HCT116 (cell line): ENCODE measurements around the gene ATF7. TPM values are rescaled to one million over a fixed set of nuclear protein-coding genes. Genes with fewer than 3 reads are reported as not detected.

ENCODE experiments used
- ATAC-seq: fragments of 200-7000 bp; cut with Tn5 transposase; 2 replicates; pipeline ENCODE4 v1.9.1; 2020; ENCODE audit warnings: mild to moderate bottlenecking, moderate library complexity
- BruUV-seq: library from RNA; stranded (reverse); fragments of 400-500 nt; replicated peaks from 2 replicates; lab custom pipeline; 2021; lab: Mats Ljungman, UMichigan
- CTCF ChIA-PET: fragments of 300-600 bp; sonication (Branson Sonifier 250); formaldehyde crosslinking; loops from one replicate; lab custom pipeline; 2021; ENCODE audit warnings: antibody characterized with exemption; lab: Charles Lee
- POLR2A ChIA-PET: fragments of 300-600, 350-600 bp; sonication (Branson Sonifier 250); formaldehyde crosslinking; loops from one replicate; lab custom pipeline; 2021; ENCODE audit warnings: antibody characterized with exemption; lab: Charles Lee
- RAD21 ChIA-PET, 2 experiments: fragments of 300-600 bp; sonication (Branson Sonifier 250); formaldehyde crosslinking; loops; one replicate each; lab custom pipeline; 2023; ENCODE audit warnings: low total read pairs in 2 of 2; ENCODE audit not compliant: uncharacterized antibody in 2 of 2, unreplicated experiment in 2 of 2, low non-redundant PET in 1 of 2; lab: Charles Lee
- DNase-seq: peaks from one replicate; pipeline ENCODE4 v3.0.0-alpha.2; 2010; ENCODE audit warnings: low read depth, low spot score
- H2AFZ ChIP-seq: fragments of 200-600 bp; shearing (Covaris generic), sonication (generic); 2 replicates; pipeline ENCODE4 v1.6.1; 2017; ENCODE audit warnings: low read depth, mixed run types, mixed read lengths, antibody characterized with exemption, low read length; ENCODE audit not compliant: poor library complexity, severe bottlenecking
- H3K27ac ChIP-seq: 2 replicates; pipeline ENCODE4 v1.5.1; 2012; ENCODE audit warnings: low read depth, low read length
- H3K27me3 ChIP-seq: fragments of 200-600 bp; sonication (generic); 2 replicates; pipeline ENCODE4 v1.6.1; 2016; ENCODE audit warnings: mixed run types, low read length, mixed read lengths; ENCODE audit not compliant: insufficient read depth
- H3K36me3 ChIP-seq, 2 experiments: fragments of 200-500 bp in 1 of 2; fragments of 200-600 bp in 1 of 2; sonication (Bioruptor generic) in 1 of 2; sonication (generic) in 1 of 2; 2 replicates each; pipeline versions ENCODE4 v1.5.1 to v1.6.1; 2014 to 2016; ENCODE audit warnings: low read length in 2 of 2, inconsistent platforms in 1 of 2, mixed read lengths in 1 of 2, mixed run types in 1 of 2; ENCODE audit not compliant: insufficient read depth in 2 of 2, control insufficient read depth in 1 of 2
- H3K4me1 ChIP-seq, 2 experiments: fragments of 200-600 bp in 1 of 2; sonication (generic) in 1 of 2; 2 replicates each; pipeline versions ENCODE4 v1.5.1 to v1.6.1; 2012 to 2017; ENCODE audit warnings: low read length in 2 of 2, inconsistent platforms in 1 of 2, mild to moderate bottlenecking in 1 of 2, mixed read lengths in 1 of 2, mixed run types in 1 of 2, moderate library complexity in 1 of 2; ENCODE audit not compliant: insufficient read depth in 2 of 2, control insufficient read depth in 1 of 2
- H3K4me2 ChIP-seq: fragments of 200-600 bp; sonication (generic); 2 replicates; pipeline ENCODE4 v1.6.1; 2017; ENCODE audit warnings: mixed run types, low read length, mixed read lengths
- H3K4me3 ChIP-seq, 2 experiments: fragments of 200-600 bp in 1 of 2; sonication (generic) in 1 of 2; replicated peaks in 1 of 2; 2 replicates each; pipeline ENCODE4 v1.5.1; 2011 to 2016; ENCODE audit warnings: low read length in 2 of 2, control low read depth in 1 of 2, low read depth in 1 of 2, mild to moderate bottlenecking in 1 of 2, mixed read lengths in 1 of 2, mixed run types in 1 of 2
- H3K79me2 ChIP-seq: fragments of 200-600 bp; sonication (generic); 2 replicates; pipeline ENCODE4 v1.6.1; 2017; ENCODE audit warnings: mild to moderate bottlenecking, mixed run types, low read length, moderate library complexity, mixed read lengths; ENCODE audit not compliant: insufficient read depth
- H3K9ac ChIP-seq: fragments of 200-600 bp; sonication (generic); 2 replicates; pipeline ENCODE4 v1.6.1; 2016; ENCODE audit warnings: low read length, mixed read lengths
- H3K9me2 ChIP-seq: fragments of 200-600 bp; sonication (generic), shearing (Covaris generic); 2 replicates; pipeline ENCODE4 v1.6.1; 2017; ENCODE audit warnings: mixed run types, mild to moderate bottlenecking, moderate library complexity; ENCODE audit not compliant: insufficient read depth
- H3K9me3 ChIP-seq, 2 experiments: fragments of 200-500 bp in 1 of 2; fragments of 200-600 bp in 1 of 2; sonication (Bioruptor generic) in 1 of 2; sonication (generic) in 1 of 2; 2 replicates each; pipeline ENCODE4 v1.6.1; 2014 to 2017; ENCODE audit warnings: low read length in 2 of 2, mixed read lengths in 2 of 2, inconsistent platforms in 1 of 2, low read depth in 1 of 2, mild to moderate bottlenecking in 1 of 2, mixed run types in 1 of 2, moderate library complexity in 1 of 2; ENCODE audit not compliant: control insufficient read depth in 1 of 2, insufficient read depth in 1 of 2
- H4K20me1 ChIP-seq: fragments of 200-600 bp; sonication (generic), shearing (Covaris generic); 2 replicates; pipeline ENCODE4 v1.6.1; 2017; ENCODE audit warnings: mixed run types, mild to moderate bottlenecking, moderate library complexity; ENCODE audit not compliant: insufficient read depth
- CBX3 ChIP-seq: IDR thresholded peaks from 2 replicates; pipeline ENCODE4 v1.6.1; 2012; ENCODE audit warnings: low read depth
- CEBPB ChIP-seq: IDR thresholded peaks from 2 replicates; pipeline ENCODE4 v1.6.1; 2012; ENCODE audit warnings: low read depth
- ELF1 ChIP-seq: IDR thresholded peaks from 2 replicates; pipeline ENCODE4 v1.6.1; 2012; ENCODE audit warnings: low read depth, borderline replicate concordance
- EZH2 ChIP-seq: fragments of 200-600 bp; sonication (generic); IDR thresholded peaks from 2 replicates; pipeline ENCODE4 v1.6.1; 2017; ENCODE audit warnings: antibody characterized with exemption, mixed run types
- FOSL1 ChIP-seq: IDR thresholded peaks from 2 replicates; pipeline ENCODE4 v1.6.1; 2012; ENCODE audit warnings: low read depth
- POLR2A ChIP-seq: IDR thresholded peaks from 2 replicates; pipeline ENCODE4 v1.7.0; 2011; ENCODE audit warnings: borderline replicate concordance; ENCODE audit not compliant: insufficient read depth, insufficient read length; ENCODE audit errors: extremely low read depth
- POLR2AphosphoS5 ChIP-seq: IDR thresholded peaks from 2 replicates; pipeline ENCODE4 v1.6.1; 2011; ENCODE audit warnings: mild to moderate bottlenecking, low read depth, low read length, moderate library complexity
- SIN3A ChIP-seq: IDR thresholded peaks from 2 replicates; pipeline ENCODE4 v1.6.1; 2012; ENCODE audit warnings: low read depth
- SP1 ChIP-seq: IDR thresholded peaks from 2 replicates; pipeline ENCODE4 v1.6.1; 2012; ENCODE audit warnings: low read depth
- SRF ChIP-seq: IDR thresholded peaks from 2 replicates; pipeline ENCODE4 v1.6.1; 2012; ENCODE audit warnings: low read depth
- YY1 ChIP-seq: IDR thresholded peaks from 2 replicates; pipeline ENCODE4 v1.6.1; 2011; ENCODE audit warnings: low read length, low read depth, moderate library complexity, mild to moderate bottlenecking; ENCODE audit not compliant: insufficient replicate concordance; ENCODE audit errors: extremely low read depth
- ZNF274 ChIP-seq: fragments of 200-500 bp; sonication (Bioruptor generic); IDR thresholded peaks from 2 replicates; pipeline ENCODE4 v1.6.1; 2014; ENCODE audit warnings: mild to moderate bottlenecking, low read depth, low read length, inconsistent platforms
- intact Hi-C: fragments of 100-400 bp; cut with micrococcal nuclease; formaldehyde crosslinking; loops from 2 replicates; pipeline ENCODE4 v1.10.0; 2022
- total RNA-seq: library from RNA; stranded (reverse); gene quantifications from one replicate; pipeline ENCODE4 v1.2.1, GENCODE V29; 2021; ENCODE audit not compliant: unreplicated experiment
- TF ChIP-seq, protein P1 (sequence below): IDR thresholded peaks from 2 replicates; pipeline ENCODE4 v1.6.1; 2011; ENCODE audit warnings: mild to moderate bottlenecking, low read length, moderate library complexity; ENCODE audit not compliant: insufficient replicate concordance; ENCODE audit errors: extremely low read depth
- TF ChIP-seq, protein P2 (sequence below), 3 experiments: fragments of 200-600 bp in 1 of 3; sonication (generic) in 1 of 3; IDR thresholded peaks in 2 of 3; conservative IDR thresholded peaks in 1 of 3; 2 replicates each; pipeline ENCODE4 v1.5.1; 2012 to 2017; ENCODE audit warnings: low read depth in 2 of 3, low read length in 2 of 3, antibody characterized with exemption in 1 of 3, borderline replicate concordance in 1 of 3, control low read depth in 1 of 3, mild to moderate bottlenecking in 1 of 3, mixed read lengths in 1 of 3, mixed run types in 1 of 3, moderate library complexity in 1 of 3; ENCODE audit not compliant: insufficient read depth in 1 of 3
- TF ChIP-seq, protein P3 (sequence below): IDR thresholded peaks from 2 replicates; pipeline ENCODE4 v1.6.1; 2012

Gene ATF7
- total RNA-seq, 1 experiment from 2014 or later = 24.0 TPM

DNA sequence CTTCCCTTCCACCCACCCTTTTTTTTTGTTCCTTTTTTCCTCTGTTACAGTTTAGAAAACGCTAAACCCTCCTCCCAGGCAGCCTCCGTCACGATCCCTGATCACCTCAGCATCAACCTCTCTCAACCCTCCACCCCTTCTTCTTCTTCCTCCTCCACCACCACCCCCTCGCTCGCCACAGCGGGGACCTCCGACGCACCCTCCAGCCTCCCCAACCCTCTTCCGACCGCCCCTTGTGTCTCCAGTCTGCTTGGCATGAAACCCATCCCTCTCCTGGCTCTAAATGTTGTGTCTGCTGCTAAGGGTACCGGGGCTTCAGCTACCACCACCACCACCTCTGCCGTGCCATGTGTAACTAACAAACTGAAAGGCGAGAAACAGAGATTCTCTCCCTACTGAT is 151.4 kb downstream of the ATF7 start (continued):
- TF ChIP-seq, protein P1, sequence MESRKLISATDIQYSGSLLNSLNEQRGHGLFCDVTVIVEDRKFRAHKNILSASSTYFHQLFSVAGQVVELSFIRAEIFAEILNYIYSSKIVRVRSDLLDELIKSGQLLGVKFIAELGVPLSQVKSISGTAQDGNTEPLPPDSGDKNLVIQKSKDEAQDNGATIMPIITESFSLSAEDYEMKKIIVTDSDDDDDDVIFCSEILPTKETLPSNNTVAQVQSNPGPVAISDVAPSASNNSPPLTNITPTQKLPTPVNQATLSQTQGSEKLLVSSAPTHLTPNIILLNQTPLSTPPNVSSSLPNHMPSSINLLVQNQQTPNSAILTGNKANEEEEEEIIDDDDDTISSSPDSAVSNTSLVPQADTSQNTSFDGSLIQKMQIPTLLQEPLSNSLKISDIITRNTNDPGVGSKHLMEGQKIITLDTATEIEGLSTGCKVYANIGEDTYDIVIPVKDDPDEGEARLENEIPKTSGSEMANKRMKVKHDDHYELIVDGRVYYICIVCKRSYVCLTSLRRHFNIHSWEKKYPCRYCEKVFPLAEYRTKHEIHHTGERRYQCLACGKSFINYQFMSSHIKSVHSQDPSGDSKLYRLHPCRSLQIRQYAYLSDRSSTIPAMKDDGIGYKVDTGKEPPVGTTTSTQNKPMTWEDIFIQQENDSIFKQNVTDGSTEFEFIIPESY = no peak
- TF ChIP-seq FOSL1 (no peak), CEBPB (no peak), ELF1 (no peak)

DNA sequence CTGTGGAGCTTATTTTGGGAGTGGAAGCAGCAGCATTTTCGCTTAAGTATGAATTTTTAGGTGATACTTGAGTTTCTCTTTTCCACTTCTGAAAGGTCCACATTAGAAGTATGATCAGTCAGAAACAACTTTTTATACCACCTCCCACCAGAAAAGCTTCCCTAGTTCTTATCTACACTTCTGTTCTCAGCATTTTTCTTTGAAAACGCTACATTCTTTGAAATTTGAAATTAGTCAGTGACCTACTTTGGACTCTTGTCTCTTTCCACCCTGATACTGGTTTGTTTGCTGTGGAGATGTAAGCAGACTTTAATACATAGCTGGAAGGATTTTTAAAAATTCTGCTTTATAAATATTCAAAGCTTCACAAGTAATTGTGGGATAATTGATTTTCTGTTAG is 152.1 kb downstream of the ATF7 start:
- peaks cover 0 to 7% of the 10 kb centered on the region in 2 experiments; a peak in 2 of 4 replicates for H3K4me1 ChIP-seq
- H3K9me3 ChIP-seq = no peaks in the 10 kb centered on the region
- H3K4me3 ChIP-seq = no peak overlapping the region
- no peak overlapping the region for H3K4me2 ChIP-seq
- TF ChIP-seq, protein P2, sequence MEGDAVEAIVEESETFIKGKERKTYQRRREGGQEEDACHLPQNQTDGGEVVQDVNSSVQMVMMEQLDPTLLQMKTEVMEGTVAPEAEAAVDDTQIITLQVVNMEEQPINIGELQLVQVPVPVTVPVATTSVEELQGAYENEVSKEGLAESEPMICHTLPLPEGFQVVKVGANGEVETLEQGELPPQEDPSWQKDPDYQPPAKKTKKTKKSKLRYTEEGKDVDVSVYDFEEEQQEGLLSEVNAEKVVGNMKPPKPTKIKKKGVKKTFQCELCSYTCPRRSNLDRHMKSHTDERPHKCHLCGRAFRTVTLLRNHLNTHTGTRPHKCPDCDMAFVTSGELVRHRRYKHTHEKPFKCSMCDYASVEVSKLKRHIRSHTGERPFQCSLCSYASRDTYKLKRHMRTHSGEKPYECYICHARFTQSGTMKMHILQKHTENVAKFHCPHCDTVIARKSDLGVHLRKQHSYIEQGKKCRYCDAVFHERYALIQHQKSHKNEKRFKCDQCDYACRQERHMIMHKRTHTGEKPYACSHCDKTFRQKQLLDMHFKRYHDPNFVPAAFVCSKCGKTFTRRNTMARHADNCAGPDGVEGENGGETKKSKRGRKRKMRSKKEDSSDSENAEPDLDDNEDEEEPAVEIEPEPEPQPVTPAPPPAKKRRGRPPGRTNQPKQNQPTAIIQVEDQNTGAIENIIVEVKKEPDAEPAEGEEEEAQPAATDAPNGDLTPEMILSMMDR (IDR thresholded peaks at IDR 0.05 in 2 of 3, conservative IDR thresholded peaks at IDR 0.05 in 1 of 3; ENCODE audit: borderline replicate concordance in 1 of 3, insufficient read depth in 1 of 3, low read depth in 2 of 3, low read length in 2 of 3) = no peak
- TF ChIP-seq CBX3 (no peak), POLR2AphosphoS5 (no peak), SIN3A (no peak), POLR2A (no peak), SRF (no peak), YY1 (no peak), SP1 (no peak), EZH2 (no peak), CEBPB (no peak), ZNF274 (no peak), ELF1 (no peak)
- TF ChIP-seq, protein P3, sequence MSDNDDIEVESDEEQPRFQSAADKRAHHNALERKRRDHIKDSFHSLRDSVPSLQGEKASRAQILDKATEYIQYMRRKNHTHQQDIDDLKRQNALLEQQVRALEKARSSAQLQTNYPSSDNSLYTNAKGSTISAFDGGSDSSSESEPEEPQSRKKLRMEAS = no peak
- TF ChIP-seq, protein P1 = no peak
- peaks cover 83 to 88% of the 10 kb centered on the region in 2 experiments for H3K36me3 ChIP-seq
- H3K79me2 ChIP-seq = peaks cover 98% of the 10 kb centered on the region
- DNase-seq = no peak
- intact Hi-C loops = no loop called here
- ChIA-PET POLR2A (interaction anchor here (0.7 to 1.5 kb wide), 2 partner anchors 9 to 24 kb away, joined by 3 to 4 read pairs; no protein-coding TSS in a partner anchor), CTCF (interaction anchor here (1.3 to 1.6 kb wide), 2 partner anchors 8 to 15 kb away, joined by 3 to 4 read pairs; no protein-coding TSS in a partner anchor), RAD21 (no interaction called here)
- H4K20me1 ChIP-seq = peaks cover 59% of the 10 kb centered on the region
- ATAC-seq = no peak
- H2AFZ ChIP-seq = no peak overlapping the region
- H3K27ac ChIP-seq = no peak overlapping the region
- no peaks in the 10 kb centered on the region for H3K27me3 ChIP-seq
- TSS peak; percentile 9 for BruUV-seq
- H3K9ac ChIP-seq = no peak overlapping the region
- no peaks in the 10 kb centered on the region for H3K9me2 ChIP-seq
